Measurements from ENCODE around the gene LHX4.

- no peak for TF ChIP-seq POLR2AphosphoS5 (IDR thresholded peaks at IDR 0.05)
- TF ChIP-seq CTCF (IDR thresholded peaks at IDR 0.05): no peak
Observed at GRCh38 chr1:180259431-180260338, 29.6 kb downstream of the LHX4 start.

All from suprapubic skin (tissue), 3 donors.